ENCODE results near the gene MYO18A.

Gene MYO18A

GRCh38 chr17:29076722-29077121, 103.5 kb downstream of the MYO18A start:
- no peak for DNase-seq

GRCh38 chr17:29076087-29076486, 104.1 kb downstream of the MYO18A start:
- no peak for DNase-seq

GRCh38 chr17:29074488-29074887, 105.7 kb downstream of the MYO18A start:
- DNase-seq = no peak

GRCh38 chr17:29073520-29073919, 106.7 kb downstream of the MYO18A start:
- no peak for DNase-seq

GRCh38 chr17:29073045-29073444, 107.2 kb downstream of the MYO18A start:
- DNase-seq = no peak

GRCh38 chr17:29071303-29071702, 108.9 kb downstream of the MYO18A start:
- DNase-seq = no peak

GRCh38 chr17:29070781-29071180, 109.4 kb downstream of the MYO18A start:
- no peak for DNase-seq

- DNase-seq = no peak
These were observed 109.9 kb downstream of the MYO18A start for GRCh38 chr17:29070308-29070707.

- no peak for DNase-seq
These were observed 110.6 kb downstream of the MYO18A start for GRCh38 chr17:29069526-29070041.

GRCh38 chr17:29068818-29069217, 111.4 kb downstream of the MYO18A start:
- DNase-seq = no peak

GRCh38 chr17:29066606-29067005, 113.6 kb downstream of the MYO18A start:
- no peak for DNase-seq

GRCh38 chr17:29066047-29066446, 114.2 kb downstream of the MYO18A start:
- no peak for DNase-seq

GRCh38 chr17:29063992-29064391, 116.2 kb downstream of the MYO18A start:
- DNase-seq = no peak

GRCh38 chr17:29062215-29062614, 118.0 kb downstream of the MYO18A start:
- no peak for DNase-seq

GRCh38 chr17:29061036-29061435, 119.2 kb downstream of the MYO18A start:
- DNase-seq = no peak

- DNase-seq = no peak
These were observed 119.7 kb downstream of the MYO18A start for GRCh38 chr17:29060475-29060874.

- DNase-seq = no peak
These were observed 120.9 kb downstream of the MYO18A start for GRCh38 chr17:29059281-29059680.

GRCh38 chr17:29058391-29058790, 121.8 kb downstream of the MYO18A start:
- no peak for DNase-seq

- no peak for DNase-seq
These were observed 122.8 kb downstream of the MYO18A start for GRCh38 chr17:29057361-29057760.

GRCh38 chr17:29054835-29055234, 125.4 kb downstream of the MYO18A start:
- DNase-seq = no peak

GRCh38 chr17:29051731-29052130, 128.5 kb downstream of the MYO18A start:
- DNase-seq = no peak

GRCh38 chr17:29051194-29051593, 129.0 kb downstream of the MYO18A start:
- DNase-seq = no peak

GRCh38 chr17:29050176-29050575, 130.0 kb downstream of the MYO18A start:
- DNase-seq = no peak

- no peak for DNase-seq
These were observed 130.6 kb downstream of the MYO18A start for GRCh38 chr17:29049541-29050145.

Data from NCI-H1930 (cell line).